ENCODE measurements around the gene HIPK2. TPM values are rescaled to one million over a fixed set of nuclear protein-coding genes. Genes with fewer than 3 reads are reported as not detected.

HIPK2 gene
- total RNA-seq, 3 donors from 2014 or later (not counting 1 experiment from before 2014, with no cell fraction given) = 127 to 145 (median 144) TPM

- no peaks in the 10 kb centered on the region for H3K36me3 Mint-ChIP-seq
- H3K27ac ChIP-seq (ENCODE audit: low read length) = no peak overlapping the region
- H3K4me1 ChIP-seq (ENCODE audit: control insufficient read depth, insufficient read depth, low read length) = peaks cover 38% of the 10 kb centered on the region
- H3K27me3 ChIP-seq (ENCODE audit: control insufficient read depth, insufficient read depth, low read length) = no peaks in the 10 kb centered on the region
- no peak overlapping the region for H3K4me3 ChIP-seq (ENCODE audit: low read length)
- H3K27me3 Mint-ChIP-seq (ENCODE audit: low read depth in 2 of 2) = no peaks in the 10 kb centered on the region
- WGBS (ENCODE audit: insufficient coverage) = 92% methylated on average over 9 of the region's 9 CpGs
- no peaks in the 10 kb centered on the region for H3K9me3 ChIP-seq (ENCODE audit: control insufficient read depth, insufficient read depth, low read length)
- no peaks in the 10 kb centered on the region for H3K9me3 Mint-ChIP-seq
- H3K27ac Mint-ChIP-seq = peak overlapping the region in 1 of 2 donors; percentile 50
- H3K36me3 ChIP-seq (ENCODE audit: control insufficient read depth, insufficient read depth, low read length) = no peaks in the 10 kb centered on the region
- intact Hi-C loops (cut with micrococcal nuclease) = no loop called here
- no peak for TF ChIP-seq CTCF (IDR thresholded peaks at IDR 0.05)
- no peak overlapping the region for H3K4me3 Mint-ChIP-seq
- H3K4me1 Mint-ChIP-seq = peaks cover 95 to 96% of the 10 kb centered on the region in 2 donors
- ATAC-seq (no peak), DNase-seq (no peak)
These were observed 29.4 kb downstream of the HIPK2 start for GRCh38 chr7:139748373-139748765.

GRCh38 chr7:139747662-139748372 lies 30.0 kb downstream of the HIPK2 start:
- H3K36me3 ChIP-seq (ENCODE audit: control insufficient read depth, insufficient read depth, low read length) = no peaks in the 10 kb centered on the region
- H3K27ac ChIP-seq (ENCODE audit: low read length) = no peak overlapping the region
- Mint-ChIP-seq H3K27me3 (ENCODE audit: low read depth in 2 of 2) (no peaks in the 10 kb centered on the region), H3K27ac (peak overlapping the region; percentile 50 to 52), H3K36me3 (no peaks in the 10 kb centered on the region), H3K4me1 (peaks cover 95 to 96% of the 10 kb centered on the region in 2 donors), H3K9me3 (no peaks in the 10 kb centered on the region), H3K4me3 (no peak overlapping the region)
- 71% methylated on average over 12 of the region's 13 CpGs for WGBS (ENCODE audit: insufficient coverage)
- no peak for TF ChIP-seq CTCF (IDR thresholded peaks at IDR 0.05)
- no peaks in the 10 kb centered on the region for H3K27me3 ChIP-seq (ENCODE audit: control insufficient read depth, insufficient read depth, low read length)
- intact Hi-C loops (cut with micrococcal nuclease) = no loop called here
- ATAC-seq (no peak), DNase-seq (no peak)
- peaks cover 34% of the 10 kb centered on the region for H3K4me1 ChIP-seq (ENCODE audit: control insufficient read depth, insufficient read depth, low read length)
- no peak overlapping the region for H3K4me3 ChIP-seq (ENCODE audit: low read length)
- no peaks in the 10 kb centered on the region for H3K9me3 ChIP-seq (ENCODE audit: control insufficient read depth, insufficient read depth, low read length)

GRCh38 chr7:139746652-139747051 lies 31.1 kb downstream of the HIPK2 start:
- no peaks in the 10 kb centered on the region for H3K36me3 Mint-ChIP-seq
- H3K4me1 Mint-ChIP-seq = peaks cover 91 to 96% of the 10 kb centered on the region in 2 donors
- no peaks in the 10 kb centered on the region for H3K9me3 Mint-ChIP-seq
- Histone ChIP-seq H3K4me1 (ENCODE audit: control insufficient read depth, insufficient read depth, low read length) (peaks cover 24% of the 10 kb centered on the region), H3K27ac (ENCODE audit: low read length) (no peak overlapping the region), H3K4me3 (ENCODE audit: low read length) (no peak overlapping the region), H3K27me3 (ENCODE audit: control insufficient read depth, insufficient read depth, low read length) (no peaks in the 10 kb centered on the region), H3K9me3 (ENCODE audit: control insufficient read depth, insufficient read depth, low read length) (no peaks in the 10 kb centered on the region), H3K36me3 (ENCODE audit: control insufficient read depth, insufficient read depth, low read length) (no peaks in the 10 kb centered on the region)
- DNase-seq (no peak), ATAC-seq (no peak)
- peak overlapping the region; percentile 2 to 52 for H3K27ac Mint-ChIP-seq
- H3K4me3 Mint-ChIP-seq = no peak overlapping the region
- H3K27me3 Mint-ChIP-seq (ENCODE audit: low read depth in 2 of 2) = no peaks in the 10 kb centered on the region
- TF ChIP-seq CTCF (IDR thresholded peaks at IDR 0.05) = no peak
- intact Hi-C loops (cut with micrococcal nuclease) = no loop called here
- 72% methylated on average over 8 of the region's 8 CpGs for WGBS (ENCODE audit: insufficient coverage)

- no peaks in the 10 kb centered on the region for H3K27me3 Mint-ChIP-seq (ENCODE audit: low read depth in 2 of 2)
- DNase-seq (no peak), ATAC-seq (no peak)
- H3K4me1 Mint-ChIP-seq = peaks cover 88 to 92% of the 10 kb centered on the region in 2 donors
- 87% methylated on average over 6 of the region's 6 CpGs for WGBS (ENCODE audit: insufficient coverage)
- intact Hi-C loops (cut with micrococcal nuclease) = no loop called here
- H3K36me3 Mint-ChIP-seq = no peaks in the 10 kb centered on the region
- H3K4me3 Mint-ChIP-seq = no peak overlapping the region
- TF ChIP-seq CTCF (IDR thresholded peaks at IDR 0.05) = no peak
- H3K9me3 Mint-ChIP-seq = no peaks in the 10 kb centered on the region
- Histone ChIP-seq H3K9me3 (ENCODE audit: control insufficient read depth, insufficient read depth, low read length) (no peaks in the 10 kb centered on the region), H3K27ac (ENCODE audit: low read length) (no peak overlapping the region), H3K4me1 (ENCODE audit: control insufficient read depth, insufficient read depth, low read length) (peaks cover 21% of the 10 kb centered on the region), H3K27me3 (ENCODE audit: control insufficient read depth, insufficient read depth, low read length) (no peaks in the 10 kb centered on the region), H3K36me3 (ENCODE audit: control insufficient read depth, insufficient read depth, low read length) (no peaks in the 10 kb centered on the region), H3K4me3 (ENCODE audit: low read length) (no peak overlapping the region)
- peak overlapping the region; percentile 12 to 52 for H3K27ac Mint-ChIP-seq
These were observed 32.1 kb downstream of the HIPK2 start for GRCh38 chr7:139745678-139746143.

All from natural killer cell (primary cell).